GM13976 (cell line): Measurements from ENCODE around the gene CD19.

ENCODE experiments used
- DNase-seq: peaks from one replicate; pipeline ENCODE4 v3.0.0; 2012; ENCODE audit warnings: low spot score
- CTCF ChIP-seq: IDR thresholded peaks from 2 replicates; pipeline ENCODE4 v1.5.1; 2012; ENCODE audit warnings: borderline replicate concordance, mild to moderate bottlenecking; ENCODE audit not compliant: insufficient read depth; ENCODE audit errors: extremely low read depth, missing control alignments, control extremely low read depth
- in situ Hi-C: fragments of 300-500 bp; cut with MboI; formaldehyde crosslinking; loops from one replicate; pipeline ENCODE4 v1.12.0; 2022; ENCODE audit warnings: low sequenced_read_pairs, mixed read lengths, inconsistent platforms; ENCODE audit not compliant: unreplicated experiment

Gene CD19

GRCh38 chr16:28985211-28986041, 53.7 kb downstream of the CD19 start:
- in situ Hi-C loops, result no loop called here

GRCh38 chr16:28986046-28986445, 54.3 kb downstream of the CD19 start:
- TF ChIP-seq CTCF, result no peak
- in situ Hi-C loops, result no loop called here
- no peak for DNase-seq

More at GRCh38 chr16:28985211-28986041, 53.7 kb downstream of the CD19 start:
- no peak for TF ChIP-seq CTCF
- no peak for DNase-seq

- no peak for TF ChIP-seq CTCF
- DNase-seq, result no peak
- in situ Hi-C loops, result no loop called here
Measured at GRCh38 chr16:28986492-28986891, 54.7 kb downstream of the CD19 start.

- no peak for DNase-seq
- in situ Hi-C loops, result no loop called here
- TF ChIP-seq CTCF, result no peak
Measured at GRCh38 chr16:28987170-28987853, 55.5 kb downstream of the CD19 start.
